ENCODE data around the gene SYNGR2. TPM values are rescaled to one million over a fixed set of nuclear protein-coding genes. Genes with fewer than 3 reads are reported as not detected.

Gene SYNGR2
- total RNA-seq, 2 donors from 2014 or later, result 61.7 to 100 TPM

GRCh38 chr17:78184351-78184750, 16.0 kb downstream of the SYNGR2 start:
- DNase-seq (ENCODE audit: low spot score) (no peak), ATAC-seq (ENCODE audit: insufficient number of reproducible peaks, low FRiP score, low read depth) (no peak)
- Histone ChIP-seq H3K27ac (peak overlapping the region; percentile 40 to 46), H3K27me3 (replicated peaks; ENCODE audit: insufficient read depth) (no peaks in the 10 kb centered on the region), H3K36me3 (no peaks in the 10 kb centered on the region), H3K9me3 (no peaks in the 10 kb centered on the region), H3K4me1 (ENCODE audit: control insufficient read depth in 1 of 2, low read depth in 2 of 2) (peaks cover 32 to 69% of the 10 kb centered on the region in 2 donors), H3K4me3 (peak overlapping the region; percentile 23)
- no peak for TF ChIP-seq CTCF (IDR thresholded peaks at IDR 0.05)

- Histone ChIP-seq H3K27me3 (replicated peaks; ENCODE audit: insufficient read depth) (no peaks in the 10 kb centered on the region), H3K36me3 (no peaks in the 10 kb centered on the region), H3K4me3 (peak overlapping the region; percentile 23), H3K9me3 (no peaks in the 10 kb centered on the region), H3K27ac (peak overlapping the region; percentile 40 to 46), H3K4me1 (ENCODE audit: control insufficient read depth in 1 of 2, low read depth in 2 of 2) (peaks cover 28 to 63% of the 10 kb centered on the region in 2 donors)
- TF ChIP-seq CTCF (IDR thresholded peaks at IDR 0.05), result no peak
- ATAC-seq (ENCODE audit: insufficient number of reproducible peaks, low FRiP score, low read depth) (no peak), DNase-seq (ENCODE audit: low spot score) (no peak)
Measured at GRCh38 chr17:78184868-78185267, 16.5 kb downstream of the SYNGR2 start.

GRCh38 chr17:78185981-78186691, 17.8 kb downstream of the SYNGR2 start:
- no peak for DNase-seq (ENCODE audit: low spot score)
- H3K4me1 ChIP-seq (ENCODE audit: control insufficient read depth in 1 of 2, low read depth in 2 of 2), result peaks cover 17 to 53% of the 10 kb centered on the region in 2 donors
- no peak for TF ChIP-seq CTCF (IDR thresholded peaks at IDR 0.05)

GRCh38 chr17:78186692-78187595, 18.6 kb downstream of the SYNGR2 start, which contains the start of the genes AFMID and TK1:
AFMID (plus strand) TSS chr17:78187362; CDS start chr17:78187371, 9 bp downstream.
TK1 (minus strand) TSS chr17:78187052; CDS start chr17:78186994, 58 bp downstream.
- Histone ChIP-seq H3K36me3 (peaks cover 5% of the 10 kb centered on the region), H3K27me3 (replicated peaks; ENCODE audit: insufficient read depth) (no peaks in the 10 kb centered on the region), H3K4me1 (ENCODE audit: control insufficient read depth in 1 of 2, low read depth in 2 of 2) (peaks cover 17 to 47% of the 10 kb centered on the region in 2 donors), H3K4me3 (peak within 1 kb of the TSS; percentile 73), H3K27ac (peak within 1 kb of the TSS in 1 of 2 donors; percentile 14), H3K9me3 (no peaks in the 10 kb centered on the region)
- peak; percentile 83 for TF ChIP-seq CTCF (IDR thresholded peaks at IDR 0.05)
- ATAC-seq (ENCODE audit: insufficient number of reproducible peaks, low FRiP score, low read depth) (peak; percentile 95), DNase-seq (ENCODE audit: low spot score) (peak; percentile 80)

More at GRCh38 chr17:78185981-78186691, 17.8 kb downstream of the SYNGR2 start:
- Histone ChIP-seq H3K4me3 (peak overlapping the region; percentile 73), H3K27me3 (replicated peaks; ENCODE audit: insufficient read depth) (no peaks in the 10 kb centered on the region), H3K36me3 (no peaks in the 10 kb centered on the region), H3K27ac (no peak overlapping the region), H3K9me3 (no peaks in the 10 kb centered on the region)
- ATAC-seq (ENCODE audit: insufficient number of reproducible peaks, low FRiP score, low read depth), result no peak

GRCh38 chr17:78196716-78197115, 28.3 kb downstream of the SYNGR2 start:
- H3K9me3 ChIP-seq, result no peaks in the 10 kb centered on the region
- no peak overlapping the region for H3K27ac ChIP-seq
- H3K4me1 ChIP-seq (ENCODE audit: control insufficient read depth in 1 of 2, low read depth in 2 of 2), result peaks cover 0 to 6% of the 10 kb centered on the region in 2 donors
- no peaks in the 10 kb centered on the region for H3K27me3 ChIP-seq (replicated peaks; ENCODE audit: insufficient read depth)
- no peak for ATAC-seq (ENCODE audit: insufficient number of reproducible peaks, low FRiP score, low read depth)
- TF ChIP-seq CTCF (IDR thresholded peaks at IDR 0.05), result no peak
- H3K4me3 ChIP-seq, result no peak overlapping the region
- DNase-seq (ENCODE audit: low spot score), result no peak
- H3K36me3 ChIP-seq, result peaks cover 6% of the 10 kb centered on the region

All from thoracic aorta (tissue), 2 donors.